ENCODE measurements around the gene ORAI3. TPM values are rescaled to one million over a fixed set of nuclear protein-coding genes. Genes with fewer than 3 reads are reported as not detected.

ORAI3 gene
- total RNA-seq, 1 experiment from 2014 or later: 7.0 TPM

DNA sequence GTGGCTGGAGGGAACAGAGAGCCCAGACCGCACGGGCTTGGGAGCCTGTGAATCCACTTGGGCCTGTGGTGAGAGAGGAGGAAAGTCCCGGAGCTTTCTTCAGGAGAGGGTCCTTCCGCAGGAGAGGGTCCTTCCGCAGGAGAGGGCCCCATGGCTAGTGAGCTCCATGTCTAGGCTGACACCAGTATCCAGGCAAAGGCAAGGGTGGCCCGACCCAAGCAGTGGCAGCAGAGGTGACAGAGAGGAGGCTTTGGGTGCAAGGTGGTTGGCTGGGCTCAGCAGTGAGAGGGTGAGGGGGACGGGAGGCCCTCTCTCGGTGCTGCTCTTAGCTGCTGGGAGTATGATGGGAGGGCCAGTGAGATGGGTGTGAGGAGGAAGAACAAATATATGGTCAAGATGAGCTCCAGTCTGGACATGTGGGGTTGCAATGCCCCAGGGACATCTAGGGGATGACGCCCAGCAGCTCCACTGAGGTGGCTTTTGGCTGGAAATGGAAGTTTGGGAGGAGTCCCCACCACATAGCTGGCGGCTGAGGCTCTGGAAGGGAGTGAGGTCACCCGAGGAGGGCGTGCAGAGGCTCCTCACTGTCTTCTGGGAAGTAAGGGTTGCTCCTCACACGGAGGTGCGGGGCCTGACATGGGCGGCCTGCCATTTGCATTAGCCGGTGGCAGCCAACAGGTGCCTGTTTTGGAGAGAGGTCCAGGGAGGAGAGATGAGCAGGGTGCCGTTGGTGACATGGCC lies 33.9 kb downstream of the ORAI3 start:
- Histone ChIP-seq H3K27ac (no peak overlapping the region), H3K4me1 (peaks cover 9% of the 10 kb centered on the region), H3K9me3 (replicated peaks) (no peaks in the 10 kb centered on the region), H3K27me3 (no peaks in the 10 kb centered on the region), H3K36me3 (peaks cover 15% of the 10 kb centered on the region), H3K4me3 (no peak overlapping the region)
- DNase-seq: no peak

DNA sequence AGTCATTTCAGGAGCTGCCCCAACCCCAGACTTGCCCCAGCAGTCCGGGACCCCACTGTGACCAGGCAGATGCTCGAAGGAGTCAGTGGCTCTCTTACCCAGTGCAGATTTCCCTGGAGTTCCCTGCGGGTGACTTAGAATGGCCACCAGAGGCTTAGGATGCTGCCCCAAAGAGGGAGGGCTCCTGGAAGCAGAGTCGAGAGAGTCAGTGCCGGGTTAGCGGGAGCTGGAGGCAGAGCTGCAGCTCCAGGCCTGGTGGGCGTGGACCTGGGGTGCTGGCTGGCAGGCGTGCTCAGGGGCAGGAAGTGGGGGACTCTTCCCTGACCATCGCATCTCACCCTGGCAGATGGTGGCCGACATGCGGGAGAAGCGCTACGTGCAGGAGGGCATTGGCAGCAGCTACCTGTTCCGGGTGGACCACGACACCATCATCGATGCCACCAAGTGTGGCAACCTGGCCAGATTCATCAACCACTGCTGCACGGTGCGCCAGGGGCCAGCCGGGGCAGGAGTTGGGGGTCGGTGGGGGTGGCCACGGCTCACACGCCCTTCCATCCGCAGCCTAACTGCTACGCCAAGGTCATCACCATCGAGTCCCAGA lies 34.5 kb downstream of the ORAI3 start:
- Histone ChIP-seq H3K4me3 (no peak overlapping the region), H3K9me3 (replicated peaks) (no peaks in the 10 kb centered on the region), H3K36me3 (peaks cover 15% of the 10 kb centered on the region), H3K27me3 (no peaks in the 10 kb centered on the region), H3K27ac (no peak overlapping the region), H3K4me1 (peaks cover 9% of the 10 kb centered on the region)
- DNase-seq: no peak

DNA sequence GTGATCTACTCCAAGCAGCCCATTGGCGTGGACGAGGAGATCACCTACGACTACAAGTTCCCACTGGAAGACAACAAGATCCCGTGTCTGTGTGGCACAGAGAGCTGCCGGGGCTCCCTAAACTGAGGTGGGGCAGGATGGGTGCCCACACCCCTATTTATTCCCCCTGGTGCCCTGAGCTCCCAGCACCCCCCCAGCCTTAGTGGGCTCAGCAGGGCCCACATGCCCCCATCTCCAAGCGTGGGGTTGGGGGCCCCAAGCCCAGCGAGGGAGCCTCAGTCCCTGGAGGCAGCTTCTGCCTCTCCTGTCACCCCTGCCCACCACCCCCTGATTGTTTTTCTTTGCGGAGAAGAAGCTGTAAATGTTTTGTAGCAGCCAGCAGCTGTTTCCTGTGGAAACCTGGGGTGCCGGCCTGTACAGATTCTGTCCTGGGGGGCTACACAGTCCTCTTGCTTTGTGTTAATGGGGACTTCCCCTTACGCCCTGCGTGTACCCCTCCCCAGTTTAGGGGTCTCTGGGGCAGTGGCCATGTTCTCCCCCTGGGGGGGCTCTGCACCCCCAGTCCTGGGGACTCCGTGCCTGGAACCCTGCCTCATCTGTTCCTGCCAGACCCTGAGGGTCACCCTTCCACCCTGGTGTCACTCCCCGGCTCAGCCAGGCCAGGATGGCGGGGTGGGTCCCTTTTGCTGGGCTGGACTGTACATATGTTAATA lies 35.2 kb downstream of the ORAI3 start:
- Histone ChIP-seq H3K4me1 (peaks cover 9% of the 10 kb centered on the region), H3K9me3 (replicated peaks) (no peaks in the 10 kb centered on the region), H3K36me3 (peaks cover 15% of the 10 kb centered on the region), H3K27me3 (no peaks in the 10 kb centered on the region), H3K4me3 (no peak overlapping the region), H3K27ac (no peak overlapping the region)
- no peak for DNase-seq

DNA sequence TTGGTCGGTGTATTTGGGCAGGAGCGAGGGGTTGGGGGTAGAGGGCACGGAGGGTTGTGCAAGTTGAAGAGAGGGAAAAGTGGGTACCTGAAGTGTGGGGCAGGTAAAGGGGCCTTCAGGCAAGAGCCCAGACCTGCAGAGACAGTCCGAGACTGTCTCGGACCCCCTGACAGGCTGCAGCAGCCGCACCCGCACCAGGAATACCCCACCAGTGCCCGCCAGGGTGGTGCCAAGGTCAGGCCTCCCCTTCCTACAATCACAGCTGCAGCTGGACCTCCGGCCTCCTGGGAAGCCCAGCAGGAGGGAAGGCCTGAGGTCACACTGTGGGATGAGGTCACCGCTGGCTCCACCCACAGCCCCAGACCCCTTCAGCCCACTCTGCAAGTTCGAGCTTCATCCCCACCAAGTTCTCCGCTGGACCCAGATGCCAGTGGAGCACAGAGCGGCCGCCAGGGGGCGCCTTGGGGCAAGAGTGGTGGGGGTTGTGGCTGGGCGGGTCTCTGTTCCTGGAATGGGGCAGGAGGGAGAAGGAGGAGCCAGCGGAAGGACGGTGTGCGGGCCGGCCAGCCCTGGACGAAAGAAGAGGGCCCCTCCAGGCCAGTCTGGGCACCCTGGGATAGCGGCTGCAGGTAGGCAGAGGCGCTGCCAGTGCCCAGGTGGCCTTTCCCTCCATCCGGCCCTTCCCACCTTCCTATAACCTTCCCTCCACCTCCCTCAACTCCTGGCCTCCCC lies 36.0 kb downstream of the ORAI3 start, which contains the start of gene HSD3B7:
Gene HSD3B7, plus strand, starts transcription at position 539 of the 732 bp plus-strand sequence. CDS start 452 bp downstream, outside the sequence.
- Histone ChIP-seq H3K27me3 (no peaks in the 10 kb centered on the region), H3K36me3 (peaks cover 10% of the 10 kb centered on the region), H3K9me3 (replicated peaks) (no peaks in the 10 kb centered on the region), H3K4me1 (peaks cover 9% of the 10 kb centered on the region), H3K27ac (peak within 1 kb of the TSS; percentile 12; the same call in 1 of the 2 replicates), H3K4me3 (no peak within 1 kb of the TSS)
- peak; percentile 89 to 90 for DNase-seq

DNA sequence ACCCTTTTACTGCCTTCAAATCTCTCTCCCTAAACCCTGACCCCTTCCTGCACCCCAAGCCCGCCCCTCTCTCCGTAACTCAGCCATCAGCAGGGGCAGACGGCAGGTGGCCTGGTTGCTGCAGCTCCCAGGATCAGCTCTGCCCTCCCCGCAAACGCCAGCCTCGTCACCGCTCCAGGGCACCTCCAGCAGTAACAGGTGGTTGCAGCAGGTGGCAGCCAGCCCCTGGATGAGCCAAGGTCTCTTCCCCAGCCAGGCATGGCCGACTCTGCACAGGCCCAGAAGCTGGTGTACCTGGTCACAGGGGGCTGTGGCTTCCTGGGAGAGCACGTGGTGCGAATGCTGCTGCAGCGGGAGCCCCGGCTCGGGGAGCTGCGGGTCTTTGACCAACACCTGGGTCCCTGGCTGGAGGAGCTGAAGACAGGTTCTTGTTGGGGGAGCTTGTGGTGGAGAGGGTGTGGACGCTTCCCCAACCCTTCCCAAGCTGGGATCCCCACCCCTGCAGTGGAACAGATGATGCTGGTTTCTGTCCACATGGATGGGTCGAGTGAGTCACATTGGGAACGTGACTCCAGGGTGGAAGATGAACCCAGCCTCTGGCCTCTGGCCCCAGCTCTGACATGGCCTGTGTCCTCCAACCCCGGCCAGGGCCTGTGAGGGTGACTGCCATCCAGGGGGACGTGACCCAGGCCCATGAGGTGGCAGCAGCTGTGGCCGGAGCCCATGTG lies 36.7 kb downstream of the ORAI3 start:
- Histone ChIP-seq H3K36me3 (peaks cover 10% of the 10 kb centered on the region), H3K4me3 (no peak overlapping the region), H3K27me3 (no peaks in the 10 kb centered on the region), H3K9me3 (replicated peaks) (no peaks in the 10 kb centered on the region), H3K27ac (peak overlapping the region; percentile 12; the same call in 1 of the 2 replicates), H3K4me1 (peaks cover 9% of the 10 kb centered on the region)
- peak; percentile 57 to 66 for DNase-seq

DNA sequence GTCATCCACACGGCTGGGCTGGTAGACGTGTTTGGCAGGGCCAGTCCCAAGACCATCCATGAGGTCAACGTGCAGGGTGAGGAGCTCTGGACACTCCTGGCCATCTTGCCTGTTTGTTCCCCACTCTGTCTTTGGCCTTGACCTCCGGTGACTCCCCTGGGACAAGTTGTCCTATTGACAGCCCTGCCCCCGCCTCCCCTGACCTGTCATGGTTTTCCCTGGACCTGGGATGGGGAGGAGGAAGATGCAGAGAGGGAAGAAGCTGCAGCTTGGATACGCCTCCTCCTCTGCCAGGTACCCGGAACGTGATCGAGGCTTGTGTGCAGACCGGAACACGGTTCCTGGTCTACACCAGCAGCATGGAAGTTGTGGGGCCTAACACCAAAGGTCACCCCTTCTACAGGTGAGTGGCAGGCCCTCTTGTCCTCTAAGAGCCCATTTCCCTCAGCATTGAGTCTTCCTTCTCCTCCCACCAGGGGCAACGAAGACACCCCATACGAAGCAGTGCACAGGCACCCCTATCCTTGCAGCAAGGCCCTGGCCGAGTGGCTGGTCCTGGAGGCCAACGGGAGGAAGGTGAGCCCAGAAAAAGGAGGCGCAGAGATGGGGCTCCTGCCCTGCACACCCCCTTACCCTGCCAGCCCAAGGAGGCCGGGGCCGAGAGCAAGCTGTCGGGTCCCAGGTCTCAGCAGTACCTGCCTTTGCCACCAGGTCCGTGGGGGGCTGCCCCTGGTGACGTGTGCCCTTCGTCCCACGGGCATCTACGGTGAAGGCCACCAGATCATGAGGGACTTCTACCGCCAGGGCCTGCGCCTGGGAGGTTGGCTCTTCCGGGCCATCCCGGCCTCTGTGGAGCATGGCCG lies 37.5 kb downstream of the ORAI3 start:
- Histone ChIP-seq H3K9me3 (replicated peaks) (no peaks in the 10 kb centered on the region), H3K36me3 (peaks cover 7% of the 10 kb centered on the region), H3K27me3 (no peaks in the 10 kb centered on the region), H3K4me1 (peaks cover 9% of the 10 kb centered on the region), H3K27ac (no peak overlapping the region), H3K4me3 (no peak overlapping the region)
- no peak for DNase-seq

DNA sequence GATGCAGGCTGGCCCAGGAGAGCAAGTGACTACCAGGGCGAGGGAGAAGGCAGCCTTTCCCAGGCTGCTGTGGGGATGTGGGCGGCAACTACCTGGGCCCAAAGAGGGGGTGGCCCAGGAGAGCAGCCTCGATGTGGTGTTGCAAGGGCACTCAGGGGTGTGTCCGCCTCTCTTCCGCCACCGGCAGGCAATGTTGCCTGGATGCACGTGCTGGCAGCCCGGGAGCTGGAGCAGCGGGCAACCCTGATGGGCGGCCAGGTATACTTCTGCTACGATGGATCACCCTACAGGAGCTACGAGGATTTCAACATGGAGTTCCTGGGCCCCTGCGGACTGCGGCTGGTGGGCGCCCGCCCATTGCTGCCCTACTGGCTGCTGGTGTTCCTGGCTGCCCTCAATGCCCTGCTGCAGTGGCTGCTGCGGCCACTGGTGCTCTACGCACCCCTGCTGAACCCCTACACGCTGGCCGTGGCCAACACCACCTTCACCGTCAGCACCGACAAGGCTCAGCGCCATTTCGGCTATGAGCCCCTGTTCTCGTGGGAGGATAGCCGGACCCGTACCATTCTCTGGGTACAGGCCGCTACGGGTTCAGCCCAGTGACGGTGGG lies 38.8 kb downstream of the ORAI3 start:
- Histone ChIP-seq H3K4me3 (no peak overlapping the region), H3K36me3 (peaks cover 3% of the 10 kb centered on the region; the same call in 1 of the 2 replicates), H3K9me3 (replicated peaks) (no peaks in the 10 kb centered on the region), H3K4me1 (peaks cover 9% of the 10 kb centered on the region), H3K27me3 (no peaks in the 10 kb centered on the region), H3K27ac (no peak overlapping the region)
- no peak for DNase-seq

DNA sequence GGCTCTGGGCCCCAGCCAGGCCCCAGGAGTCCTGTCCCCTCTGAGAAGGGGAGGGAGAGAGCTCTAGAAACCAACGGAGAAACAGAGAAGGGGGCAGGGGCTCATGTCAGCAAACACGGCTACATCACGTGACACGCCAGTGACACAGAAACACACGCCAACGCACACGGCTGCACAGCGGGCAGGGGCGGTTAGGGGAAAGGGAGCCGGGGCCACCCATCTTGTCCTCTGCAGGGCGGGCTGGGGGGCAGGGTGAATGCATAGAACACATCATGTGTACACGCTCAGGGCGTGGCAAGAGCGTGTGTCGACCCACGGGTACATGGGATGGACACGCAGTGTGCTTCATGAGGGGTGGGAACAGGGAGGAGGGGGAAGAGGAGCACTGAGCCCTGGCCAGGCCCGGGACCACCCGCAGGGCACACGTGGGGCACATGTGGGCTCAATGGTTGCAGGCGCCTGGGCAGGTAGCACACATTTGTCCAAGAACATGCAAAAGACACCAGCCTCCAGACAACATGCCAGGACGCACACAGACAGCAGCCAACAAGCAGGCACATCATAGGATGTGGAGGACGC lies 40.7 kb downstream of the ORAI3 start:
- Histone ChIP-seq H3K4me3 (no peak overlapping the region), H3K27me3 (no peaks in the 10 kb centered on the region)
- DNase-seq: no peak

DNA sequence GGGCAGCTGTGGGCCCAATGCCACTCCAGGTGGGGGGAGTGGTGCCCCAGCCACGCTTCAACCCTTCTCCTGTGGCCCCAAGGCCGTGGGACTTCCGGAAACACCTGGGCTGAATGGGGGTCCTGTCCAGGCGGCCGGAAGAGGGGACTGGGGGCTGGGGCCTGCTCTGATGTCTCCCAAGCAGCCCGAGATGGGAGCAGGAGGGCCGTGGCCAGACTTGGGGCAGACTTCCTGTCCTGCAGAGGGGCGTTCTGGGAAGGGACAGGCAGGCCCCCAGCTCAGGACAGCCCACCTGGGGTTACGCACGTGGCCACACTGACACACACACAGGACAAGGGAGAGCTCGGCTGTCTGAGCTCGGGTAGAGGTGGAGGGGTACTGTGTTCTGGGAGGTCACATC lies 41.2 kb downstream of the ORAI3 start:
- Histone ChIP-seq H3K4me3 (no peak overlapping the region), H3K9me3 (replicated peaks) (no peaks in the 10 kb centered on the region), H3K27ac (no peak overlapping the region), H3K27me3 (no peaks in the 10 kb centered on the region), H3K36me3 (no peaks in the 10 kb centered on the region), H3K4me1 (peaks cover 4% of the 10 kb centered on the region)
- DNase-seq: no peak

More for the DNA sequence above, 40.7 kb downstream of the ORAI3 start:
- H3K9me3 ChIP-seq (replicated peaks): no peaks in the 10 kb centered on the region
- no peaks in the 10 kb centered on the region; the same call in 1 of the 2 replicates for H3K36me3 ChIP-seq
- H3K27ac ChIP-seq: no peak overlapping the region
- peaks cover 7% of the 10 kb centered on the region for H3K4me1 ChIP-seq

DNA sequence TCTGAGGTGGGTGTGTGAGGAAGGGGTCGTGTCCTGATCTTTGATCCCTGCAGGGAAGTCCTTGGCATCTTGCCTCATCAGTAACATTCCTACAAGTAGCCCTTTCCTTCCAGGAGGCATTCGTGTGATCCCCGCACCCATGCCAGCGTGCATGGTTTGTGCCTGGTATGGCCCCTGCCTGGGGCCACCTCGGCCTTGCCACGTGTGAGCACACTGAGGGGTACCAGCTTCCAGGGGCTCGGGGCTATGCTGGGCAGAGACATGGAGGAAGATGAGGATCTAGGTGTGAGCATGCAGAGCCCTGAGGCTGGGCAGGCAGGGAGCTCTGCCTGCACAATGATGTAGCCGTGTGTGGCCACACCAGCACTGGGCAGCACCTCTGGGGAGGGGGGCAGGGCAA lies 42.2 kb downstream of the ORAI3 start:
- Histone ChIP-seq H3K27me3 (no peaks in the 10 kb centered on the region), H3K4me3 (no peak overlapping the region), H3K9me3 (replicated peaks) (no peaks in the 10 kb centered on the region), H3K4me1 (no peaks in the 10 kb centered on the region), H3K27ac (no peak overlapping the region), H3K36me3 (no peaks in the 10 kb centered on the region)
- DNase-seq: no peak

DNA sequence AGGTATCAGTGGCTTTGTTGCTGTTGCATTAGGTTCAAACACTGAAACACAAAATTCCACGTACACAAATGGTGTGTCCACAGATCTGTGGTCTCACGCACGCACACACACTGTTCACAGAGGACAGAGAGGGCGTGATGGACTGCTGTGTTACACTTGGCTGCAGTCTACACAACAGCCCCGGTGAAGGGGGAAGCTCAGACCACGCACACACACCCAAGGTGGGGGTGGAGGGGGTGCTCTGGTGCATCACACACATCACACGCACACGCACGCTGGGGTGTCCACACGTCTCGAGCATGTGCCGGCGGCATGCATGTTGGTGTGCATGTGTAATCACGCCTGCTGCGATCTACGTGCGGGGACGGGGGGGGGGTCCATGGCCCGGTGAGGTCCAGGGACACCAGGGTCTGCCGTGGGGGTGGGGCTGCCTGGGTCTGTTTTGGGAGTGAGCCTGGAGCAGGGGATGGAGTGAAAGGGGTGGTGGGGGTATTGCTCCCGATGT lies 43.5 kb downstream of the ORAI3 start:
- Histone ChIP-seq H3K9me3 (replicated peaks) (no peaks in the 10 kb centered on the region), H3K36me3 (no peaks in the 10 kb centered on the region), H3K27me3 (no peaks in the 10 kb centered on the region), H3K4me3 (no peak overlapping the region), H3K27ac (no peak overlapping the region), H3K4me1 (no peaks in the 10 kb centered on the region; the same call in 1 of the 2 replicates)
- DNase-seq: no peak

DNA sequence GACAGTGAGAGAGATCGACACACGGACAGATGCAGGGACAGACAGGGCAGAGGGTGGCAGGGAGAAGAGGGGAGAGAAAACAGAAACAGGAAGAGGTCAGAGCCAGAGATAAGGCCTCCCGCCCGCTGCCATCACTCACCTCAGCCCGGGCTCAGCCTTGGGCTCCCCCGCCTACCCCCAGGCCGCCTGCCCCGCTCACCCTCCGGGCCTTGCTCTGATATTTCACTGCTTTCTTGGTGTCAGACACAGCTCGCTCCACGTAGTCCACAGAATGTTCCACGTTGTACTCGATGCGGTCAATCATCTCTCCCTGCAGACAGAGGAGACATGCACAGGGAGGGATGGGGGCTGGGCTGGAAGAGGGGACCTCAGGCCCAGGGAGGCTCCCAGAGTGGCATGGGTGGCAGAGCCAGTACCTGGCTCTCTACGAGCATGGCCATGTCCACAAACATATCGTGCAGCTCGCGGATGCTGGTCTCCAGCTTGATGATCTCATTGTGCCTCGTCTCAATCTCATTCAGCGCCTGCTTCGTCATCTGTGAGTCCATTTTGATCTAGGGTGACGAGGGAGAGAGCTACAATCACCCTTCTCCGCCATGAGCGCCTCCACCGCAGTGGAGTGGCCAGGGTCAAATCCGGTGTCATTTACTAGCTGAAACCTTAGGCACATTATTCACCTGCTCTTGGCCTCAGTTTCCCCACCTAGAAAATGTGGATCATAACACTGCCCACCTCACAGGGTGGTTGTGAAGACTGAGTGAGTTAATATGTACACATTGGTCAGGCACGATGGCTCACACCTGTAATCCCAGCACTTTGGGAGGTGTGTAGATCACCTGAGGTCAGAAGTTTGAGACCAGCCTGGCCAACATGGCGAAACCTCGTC lies 44.3 kb downstream of the ORAI3 start:
- no peak for DNase-seq
- Histone ChIP-seq H3K36me3 (no peaks in the 10 kb centered on the region), H3K4me3 (no peak overlapping the region), H3K27ac (no peak overlapping the region), H3K27me3 (no peaks in the 10 kb centered on the region), H3K9me3 (replicated peaks) (no peaks in the 10 kb centered on the region), H3K4me1 (peaks cover 8% of the 10 kb centered on the region)

Measured in SJCRH30 (cell line).